Measurements from ENCODE around the gene TSPAN5.
A peak's percentile ranks its signal among the peaks of the same experiment; 100 is the strongest.
"Not testable (repeated sequence)": the region's sequence is repeated elsewhere in the genome, so short reads cannot be mapped to it uniquely, and the experiment has no call there.

The TSPAN5 gene

DNA sequence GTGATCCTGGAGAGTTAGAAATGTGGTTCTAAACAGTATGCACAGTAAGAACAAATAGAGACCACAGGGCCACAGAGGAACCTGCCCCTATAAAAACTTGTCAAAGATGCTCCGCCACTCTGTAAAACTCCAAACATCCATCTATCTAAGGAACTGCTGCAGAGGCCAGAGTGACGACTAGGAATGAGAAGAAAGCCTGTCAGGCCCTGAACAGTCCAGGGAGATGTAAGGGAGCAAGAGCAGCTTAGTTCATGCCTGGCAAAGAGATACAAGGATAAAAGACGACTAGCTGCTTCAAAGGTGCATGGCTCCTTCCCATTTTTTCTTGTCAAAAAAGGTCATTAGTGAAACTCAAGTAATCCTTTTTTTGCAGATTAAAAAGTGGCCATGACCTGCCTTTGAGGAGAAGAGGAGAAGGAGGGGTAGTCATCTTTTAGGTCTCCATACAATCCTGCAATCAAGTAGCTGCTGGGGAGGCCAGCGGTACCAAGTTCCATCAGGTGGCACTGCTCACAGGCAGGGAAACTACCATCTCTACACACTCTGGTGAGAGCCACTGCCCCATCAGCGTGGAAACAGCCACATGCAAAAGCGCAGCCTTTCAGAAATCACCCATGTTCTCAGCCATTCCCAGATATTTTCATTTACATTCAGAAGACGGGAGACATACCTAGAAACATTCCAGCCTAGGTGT lies 162.1 kb downstream of the TSPAN5 start:
- no peak for DNase-seq (ENCODE audit: low read depth)

DNA sequence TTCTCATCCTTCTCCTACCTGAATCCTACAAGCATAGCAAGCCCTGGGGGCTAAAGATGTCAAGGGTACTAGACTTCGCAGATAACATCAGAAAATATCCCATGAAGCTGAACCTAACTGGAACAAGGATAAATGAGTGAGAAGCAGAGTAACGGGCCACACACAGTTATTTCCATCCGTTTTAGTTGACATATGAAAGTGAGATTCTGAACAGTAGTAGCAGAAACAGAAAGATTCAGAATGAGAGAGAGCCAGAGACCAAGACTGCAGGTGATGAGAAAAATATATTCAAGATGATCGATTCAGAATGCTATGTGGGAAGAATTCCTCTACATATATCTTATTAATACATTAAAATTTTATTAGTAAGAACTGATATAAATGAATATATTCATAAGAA lies 165.1 kb downstream of the TSPAN5 start:
- DNase-seq (ENCODE audit: low read depth): no peak

DNA sequence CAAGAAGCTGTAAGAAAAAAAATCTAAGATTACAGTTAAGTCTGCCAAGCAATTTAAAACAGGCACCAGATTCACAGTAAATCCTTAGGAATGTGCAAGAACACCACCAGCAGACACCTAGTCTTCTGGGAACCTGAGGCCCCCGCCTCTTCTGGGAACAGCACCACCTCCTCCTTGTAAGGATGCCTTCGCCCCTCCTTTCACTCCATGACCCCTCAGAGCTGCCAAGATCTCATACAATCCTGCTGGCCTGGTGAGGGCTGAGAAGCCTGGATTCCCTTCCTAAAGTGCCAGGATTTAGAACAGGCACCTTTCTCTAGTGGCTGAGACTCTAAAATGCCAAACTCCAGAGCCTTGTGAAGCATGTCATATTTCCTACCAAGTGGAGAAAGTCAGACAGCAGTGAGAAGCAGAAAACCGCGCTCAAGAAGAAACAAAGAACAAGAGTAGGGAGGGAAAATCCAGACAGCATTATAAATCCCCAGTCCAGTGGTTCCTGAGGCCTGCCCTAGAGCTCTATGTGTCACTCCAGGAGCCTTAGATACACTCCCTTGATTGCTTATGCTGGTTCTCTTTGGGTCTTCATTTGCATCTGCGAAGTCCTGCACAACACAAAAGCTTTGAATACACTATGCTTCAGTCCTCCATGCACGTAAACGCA lies 166.4 kb downstream of the TSPAN5 start:
- DNase-seq (ENCODE audit: low read depth): no peak

DNA sequence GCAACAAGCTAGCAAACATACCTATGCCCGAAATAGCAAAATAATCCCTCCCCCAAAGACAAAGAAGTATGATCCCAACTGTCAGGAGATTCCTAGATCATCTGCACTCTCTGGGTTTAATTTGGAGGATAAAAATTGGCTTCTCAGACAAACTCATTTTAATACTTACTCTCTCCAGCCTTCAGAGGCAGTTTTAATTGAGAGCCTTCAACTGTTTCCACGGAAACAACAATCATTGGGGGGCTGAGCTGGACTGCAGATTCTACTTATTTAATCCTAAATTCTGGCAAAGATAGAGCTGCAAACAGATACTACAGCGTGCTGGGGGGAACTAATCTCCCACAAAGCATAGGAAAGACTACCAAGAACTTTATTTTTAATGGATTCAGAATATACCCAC lies 168.2 kb downstream of the TSPAN5 start:
- DNase-seq (ENCODE audit: low read depth): no peak

DNA sequence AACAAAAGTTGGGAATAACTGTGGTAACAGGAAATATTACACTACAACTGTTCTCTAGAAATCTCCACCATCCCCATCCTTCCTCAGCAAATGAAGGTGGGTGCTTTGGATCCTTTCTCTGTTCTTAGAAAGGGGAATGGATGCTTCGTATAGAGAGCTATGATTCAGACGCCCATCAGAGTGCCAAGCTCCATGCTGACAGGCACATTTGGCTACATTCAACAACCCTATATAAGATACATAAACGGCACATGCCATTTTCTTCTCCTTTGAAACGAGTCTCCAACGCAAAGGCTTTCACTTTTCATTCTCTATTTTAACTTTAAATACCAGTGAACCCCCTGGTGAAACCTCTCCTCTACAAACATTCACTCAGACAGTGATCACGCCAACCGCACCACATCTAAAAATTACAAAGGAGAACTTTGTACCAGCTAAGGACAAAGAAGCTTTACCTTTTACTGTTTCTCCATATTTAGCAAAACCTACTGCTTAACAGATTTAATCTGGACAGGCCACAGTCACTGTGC lies 172.5 kb downstream of the TSPAN5 start:
- no peak for DNase-seq (ENCODE audit: low read depth)

DNA sequence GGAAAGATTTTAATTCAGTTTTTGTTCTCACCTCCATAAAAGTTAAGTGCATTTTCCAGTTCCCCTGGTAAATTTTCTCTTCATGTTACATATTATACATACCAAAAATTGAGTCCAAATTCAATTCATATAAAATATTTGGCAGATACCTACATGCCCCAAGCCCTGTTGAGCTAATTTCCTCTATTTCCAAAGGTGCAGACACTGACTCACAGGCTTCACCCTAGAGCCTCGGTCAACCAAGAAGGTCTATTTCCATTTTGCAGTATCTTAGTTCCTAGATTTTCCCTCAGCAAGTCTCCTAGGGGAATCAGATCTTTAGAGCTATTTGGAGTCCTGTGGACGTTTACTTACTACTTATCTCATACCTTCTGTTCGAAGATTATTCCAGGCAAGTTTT lies 174.4 kb downstream of the TSPAN5 start:
- DNase-seq (ENCODE audit: low read depth): no peak

DNA sequence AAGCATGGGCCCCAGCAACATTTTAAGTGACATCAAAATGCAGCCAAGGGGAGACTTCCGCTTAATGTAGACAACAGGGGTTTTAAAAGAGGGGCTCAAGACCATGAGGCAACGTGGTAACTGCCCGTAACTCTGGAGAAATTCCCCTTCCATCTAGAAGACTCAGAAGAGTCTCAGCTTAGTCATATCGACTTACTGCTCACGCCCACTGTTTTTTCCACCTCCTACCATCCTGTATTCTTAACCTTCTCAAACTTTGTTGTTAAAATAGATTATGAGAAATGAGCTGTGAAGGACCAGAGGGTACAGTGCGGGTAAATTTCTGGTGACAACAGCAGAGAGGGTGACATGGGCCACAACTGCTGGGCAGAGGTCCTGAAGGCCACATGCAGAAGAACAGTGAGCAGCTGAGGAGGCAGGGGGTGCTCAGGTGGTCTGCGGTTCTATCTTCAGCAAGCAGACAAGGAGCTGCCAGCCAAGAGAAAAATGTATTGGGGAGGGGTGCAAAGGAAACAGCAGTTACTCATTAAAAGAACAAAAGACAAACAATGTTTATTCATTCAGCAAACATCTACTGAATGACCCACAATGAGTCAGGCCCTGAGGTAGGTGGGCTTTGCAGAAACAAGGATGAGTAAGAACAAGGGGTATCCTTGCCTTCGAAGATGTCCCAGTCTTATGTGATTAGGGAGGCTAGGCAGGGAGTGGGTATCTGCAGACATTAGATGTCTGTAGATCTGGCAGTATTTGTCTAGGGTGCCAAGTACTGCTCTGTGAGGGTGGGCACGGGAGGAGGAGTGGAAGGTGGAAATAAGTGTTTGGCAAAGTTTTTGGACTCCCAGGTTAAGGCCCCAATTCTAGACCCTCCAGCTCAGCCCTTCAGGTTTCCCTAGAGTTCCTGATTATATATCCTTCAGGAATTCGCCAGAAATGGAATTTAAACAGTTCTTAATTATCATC lies 175.3 kb downstream of the TSPAN5 start:
- DNase-seq (ENCODE audit: low read depth): peak; percentile 49

DNA sequence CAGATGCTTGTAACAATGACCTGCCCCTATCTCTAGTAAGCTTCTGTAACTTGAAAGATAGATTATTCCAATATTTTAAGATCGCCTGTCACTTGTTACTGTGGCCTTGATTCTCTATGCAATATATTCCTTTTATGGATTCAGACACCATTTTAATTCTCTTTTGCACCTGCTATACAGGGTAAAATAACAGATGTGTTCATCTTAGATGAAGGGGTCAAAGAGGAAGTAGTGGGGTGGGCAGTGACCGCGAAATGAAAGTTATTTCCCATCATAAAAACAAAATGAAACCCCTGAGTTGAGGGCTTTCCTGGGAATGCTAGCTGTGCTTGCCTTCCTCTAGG lies 175.9 kb downstream of the TSPAN5 start:
- no peak for DNase-seq (ENCODE audit: low read depth)

DNA sequence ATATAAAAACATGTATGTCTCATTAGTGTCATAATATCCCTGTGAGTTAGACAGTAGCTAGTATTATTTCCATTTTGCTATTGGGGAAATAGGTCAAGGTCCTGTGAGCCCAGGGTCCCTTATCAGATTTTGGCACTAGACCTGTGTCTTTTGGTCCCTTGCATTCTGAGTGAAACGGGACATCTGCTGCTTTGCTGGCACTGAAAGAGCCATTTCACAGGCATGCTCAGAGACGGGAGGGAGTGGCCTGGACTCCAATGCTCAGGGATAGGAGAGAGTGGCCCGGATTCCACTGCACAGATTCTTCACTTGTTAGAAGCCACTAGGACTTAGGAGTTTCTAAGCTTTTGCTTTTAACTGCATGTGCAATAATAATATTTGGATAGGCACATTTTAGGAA lies 177.2 kb downstream of the TSPAN5 start:
- no peak for DNase-seq (ENCODE audit: low read depth)

DNA sequence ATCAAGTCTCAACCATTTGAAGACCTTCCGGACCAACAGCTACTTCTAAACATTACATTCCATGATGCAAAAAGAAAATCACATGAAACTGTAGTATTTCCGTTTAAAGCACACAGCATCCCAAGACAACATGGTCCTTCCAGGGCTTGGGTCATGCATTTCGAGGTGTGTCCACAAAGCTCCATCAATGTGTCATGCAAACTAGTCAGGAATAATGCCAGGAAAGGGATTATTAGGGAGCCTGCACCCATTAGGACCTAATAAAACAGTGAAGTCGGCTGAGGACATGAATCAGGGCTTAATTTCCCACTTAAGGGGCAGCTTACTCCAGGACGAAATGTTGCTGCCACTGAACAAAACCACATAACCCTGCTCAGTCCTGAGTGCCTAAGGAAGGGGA lies 177.9 kb downstream of the TSPAN5 start:
- no peak for DNase-seq (ENCODE audit: low read depth)

DNA sequence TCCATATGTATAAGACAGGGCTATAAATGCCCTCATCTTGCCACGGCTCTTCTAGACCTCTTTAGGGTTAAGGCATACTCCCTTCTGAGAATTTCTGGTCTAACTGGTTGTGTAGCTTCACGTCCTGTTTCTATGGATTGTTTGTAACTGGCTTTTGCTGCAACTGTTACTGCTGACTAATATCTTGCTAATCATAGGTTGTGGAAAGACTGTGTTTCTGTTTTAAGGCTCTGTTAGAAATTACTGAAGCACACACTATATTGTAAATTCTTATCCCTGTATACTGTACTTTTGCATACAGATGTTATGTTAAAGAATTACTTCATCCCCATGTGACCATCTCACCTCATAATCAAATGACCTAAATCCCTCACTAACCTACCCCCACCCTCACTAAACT lies 178.8 kb downstream of the TSPAN5 start:
- not testable (repeated sequence) for DNase-seq (ENCODE audit: low read depth)

DNA sequence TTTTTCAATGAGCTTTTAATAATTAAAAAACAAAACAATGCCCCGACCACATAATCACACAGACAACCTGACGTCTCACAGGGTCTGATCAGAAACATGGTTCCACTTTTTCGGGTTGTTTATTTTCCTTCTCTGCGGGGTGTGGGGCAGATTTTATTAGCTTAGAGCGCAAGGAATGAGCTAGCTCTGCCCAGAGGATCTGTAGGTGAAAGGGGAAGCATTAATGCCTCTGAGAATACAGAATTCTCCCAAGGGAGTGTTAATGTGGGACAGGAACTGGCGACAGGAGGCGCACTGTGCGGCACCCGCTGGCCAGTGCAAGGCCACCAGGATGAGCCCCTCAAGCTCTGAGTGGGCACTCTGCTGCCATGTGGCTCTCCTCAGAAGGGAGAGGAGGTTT lies 181.5 kb downstream of the TSPAN5 start:
- no peak for DNase-seq (ENCODE audit: low read depth)

DNA sequence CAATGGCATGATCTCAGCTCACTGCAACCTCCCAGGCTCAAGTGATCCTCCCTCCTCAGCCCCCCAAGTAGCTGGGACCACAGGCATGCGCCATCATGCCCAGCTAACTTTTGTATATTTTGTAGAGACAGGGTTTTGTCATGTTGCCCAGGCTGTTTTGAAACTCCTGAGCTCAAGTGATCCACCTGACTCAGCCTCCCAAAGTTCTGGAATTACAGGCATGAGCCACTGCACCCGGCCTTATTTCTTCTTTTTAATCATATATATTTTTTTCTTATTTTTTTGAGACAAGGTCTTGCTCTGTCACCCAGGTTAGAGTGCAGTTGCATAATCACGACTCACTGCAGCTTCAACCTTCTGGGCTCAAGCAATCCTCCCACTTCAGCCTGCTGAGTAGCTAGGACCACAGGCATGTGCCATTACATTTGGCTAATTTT lies 184.0 kb downstream of the TSPAN5 start:
- DNase-seq (ENCODE audit: low read depth): no peak

DNA sequence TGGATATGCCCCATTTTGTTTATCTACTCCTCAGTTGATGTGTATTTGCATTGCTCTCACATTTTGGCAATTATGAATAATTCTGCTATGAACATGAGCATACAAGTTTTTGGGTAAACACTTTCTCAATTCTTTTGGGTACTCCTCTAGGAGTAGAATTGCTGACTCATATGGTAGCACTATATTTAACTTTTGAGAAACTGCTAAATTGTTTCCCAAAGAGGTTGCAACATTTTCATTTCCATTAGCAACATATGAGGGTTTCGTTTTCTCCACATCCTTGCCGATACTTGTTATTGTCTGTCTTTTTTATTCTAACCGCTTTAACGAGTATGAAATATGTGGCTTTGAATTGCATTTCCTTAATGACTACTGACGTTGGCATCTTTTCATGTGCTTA lies 185.4 kb downstream of the TSPAN5 start:
- no peak for DNase-seq (ENCODE audit: low read depth)

DNA sequence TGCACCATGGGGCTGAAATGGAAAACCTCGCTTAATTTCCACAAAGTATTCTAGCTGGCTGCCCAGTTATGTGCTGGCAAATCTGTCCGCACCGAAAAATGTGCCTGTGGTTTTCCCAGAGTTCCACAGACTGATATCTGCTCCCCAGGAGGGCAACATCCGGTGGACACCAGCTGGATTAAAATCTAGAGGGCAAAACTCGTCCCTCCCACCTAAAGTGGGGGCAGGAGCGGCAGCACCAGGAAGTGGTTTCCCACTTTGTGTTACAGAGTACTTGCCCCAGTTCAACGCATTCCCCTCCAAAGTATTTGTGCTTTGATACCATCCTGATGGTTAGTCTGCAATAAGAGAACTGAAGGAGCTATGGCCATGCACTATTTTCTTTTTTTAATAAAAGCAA lies 187.6 kb downstream of the TSPAN5 start:
- no peak for DNase-seq (ENCODE audit: low read depth)

DNA sequence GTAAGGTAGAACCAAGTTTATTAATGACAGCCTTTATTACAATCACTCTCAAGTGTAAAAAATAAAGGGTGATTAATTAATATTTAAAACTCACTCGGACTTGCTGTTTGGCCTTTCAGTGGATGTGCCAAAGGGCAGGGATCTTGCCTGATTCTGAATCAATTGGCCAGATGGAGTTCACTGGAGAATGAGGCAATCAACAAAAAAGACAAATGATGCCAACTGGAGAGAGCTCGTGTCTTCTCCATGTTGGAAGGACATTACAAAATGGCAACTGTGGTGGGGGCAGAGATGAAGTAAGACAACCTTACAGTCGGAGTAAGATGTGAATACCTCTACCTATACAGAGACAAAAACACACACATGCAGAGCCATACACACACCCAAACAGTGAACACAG lies 188.0 kb downstream of the TSPAN5 start:
- DNase-seq (ENCODE audit: low read depth): no peak

DNA sequence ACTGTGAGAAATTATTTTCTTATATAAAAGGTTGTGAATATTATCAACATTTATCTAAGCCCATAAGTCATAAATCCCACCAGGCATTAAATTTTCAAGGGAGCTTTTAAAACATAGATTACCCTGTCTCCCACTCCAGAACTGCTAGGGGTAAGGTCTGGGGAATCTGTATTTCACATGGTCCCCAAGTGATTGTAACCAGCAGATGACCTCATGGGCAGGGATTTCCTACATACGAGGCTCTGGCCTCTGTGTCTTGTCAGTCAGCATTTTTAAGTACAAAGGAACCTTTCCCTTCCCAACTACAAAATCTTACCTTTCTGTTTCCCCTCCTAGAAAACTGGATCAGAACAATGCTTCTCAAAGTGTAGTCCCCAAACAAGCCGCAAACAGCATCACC lies 188.6 kb downstream of the TSPAN5 start:
- no peak for DNase-seq (ENCODE audit: low read depth)

DNA sequence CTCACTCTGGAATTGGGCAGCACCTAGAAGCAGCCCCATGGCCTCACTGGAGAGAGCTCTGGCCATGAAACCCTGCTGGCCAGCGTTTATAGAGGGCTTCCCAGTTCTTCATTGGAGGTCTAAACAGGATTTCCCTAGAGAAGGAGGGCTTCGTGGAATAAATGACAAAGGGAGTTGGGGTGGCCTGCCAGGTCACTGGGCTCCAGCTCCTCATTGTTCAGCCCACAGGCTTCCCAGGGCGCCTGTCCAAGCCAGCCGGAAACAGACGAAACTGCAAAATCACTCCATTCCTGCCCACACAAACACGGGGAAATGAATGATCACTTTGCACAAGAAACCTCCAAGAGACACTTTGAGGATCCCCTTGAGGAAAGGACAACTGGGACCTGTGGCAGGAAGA lies 189.7 kb downstream of the TSPAN5 start:
- DNase-seq (ENCODE audit: low read depth): no peak

DNA sequence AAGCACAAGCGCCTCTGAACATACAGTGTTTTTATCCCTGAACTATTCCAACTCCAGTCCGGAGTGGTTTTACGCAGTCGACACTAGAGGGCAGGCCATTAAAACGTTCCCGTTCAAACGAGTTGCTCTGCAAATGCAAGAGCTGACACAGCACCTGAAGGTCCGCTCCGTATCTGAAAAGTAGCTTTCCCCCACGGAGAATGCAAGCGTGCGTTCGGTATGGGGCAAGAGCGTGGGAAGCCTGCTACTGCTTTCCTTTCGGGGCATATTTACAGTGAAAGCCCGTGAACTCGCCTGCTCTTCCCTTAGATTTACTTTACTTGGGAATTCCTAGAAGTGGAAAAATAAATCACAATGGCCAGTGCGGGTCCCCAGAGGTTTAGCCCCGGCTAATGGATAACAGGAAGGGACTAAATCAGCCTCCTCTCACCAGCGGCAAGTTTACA lies 190.8 kb downstream of the TSPAN5 start:
- DNase-seq (ENCODE audit: low read depth): peak; percentile 69

DNA sequence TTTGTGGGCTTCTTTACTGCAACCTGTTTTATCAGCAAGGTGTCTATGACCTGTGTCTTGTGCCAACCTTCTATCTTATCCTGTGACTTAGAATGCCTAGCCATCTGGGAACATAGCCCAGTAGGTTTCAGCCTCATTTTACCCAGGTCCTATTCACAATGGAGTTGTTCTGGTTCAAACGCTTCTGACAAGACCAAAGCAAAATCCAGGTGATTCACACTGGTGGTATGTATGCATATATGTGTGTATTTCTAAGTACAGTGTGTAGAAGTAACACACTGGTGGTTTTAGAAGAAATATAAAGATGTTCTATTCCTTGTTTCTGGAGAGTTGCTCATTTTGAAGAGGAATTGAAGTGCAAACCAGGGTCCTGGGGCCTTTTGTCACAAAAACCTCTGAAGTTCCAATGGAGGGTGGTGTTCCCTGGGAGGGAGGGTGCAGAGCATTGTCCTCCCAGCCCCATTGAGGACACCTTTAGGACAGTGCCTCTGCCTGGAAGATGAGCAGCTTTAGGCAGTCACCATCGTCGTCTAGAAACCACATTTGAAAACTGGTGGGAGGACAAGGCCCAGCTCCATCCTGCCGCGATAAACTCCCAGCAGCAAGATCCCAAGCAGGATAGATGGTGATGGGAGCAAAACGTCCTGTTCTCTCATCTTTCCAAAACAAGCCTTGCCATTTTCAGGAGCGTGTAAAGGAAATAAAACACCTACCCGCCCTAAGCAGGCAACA lies 191.4 kb downstream of the TSPAN5 start:
- DNase-seq (ENCODE audit: low read depth): no peak

DNA sequence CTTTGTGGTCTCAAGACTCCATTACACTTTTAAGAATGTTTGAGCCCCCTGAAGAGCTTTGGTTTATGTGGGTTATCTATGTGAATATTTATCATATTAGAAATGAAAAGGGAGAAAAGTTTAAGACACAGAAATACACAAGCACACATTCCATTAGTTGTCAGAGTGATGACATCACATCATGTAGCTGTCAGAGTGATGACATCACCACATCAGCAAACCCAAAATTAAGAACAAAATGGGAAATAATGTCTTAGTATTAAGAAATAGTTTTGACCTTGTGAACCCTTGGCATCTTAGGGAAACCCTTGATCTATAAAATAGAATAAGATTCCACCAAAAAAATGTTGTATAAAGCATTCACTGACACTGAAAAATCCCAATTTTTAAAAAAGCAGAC lies 195.9 kb downstream of the TSPAN5 start:
- DNase-seq (ENCODE audit: low read depth): no peak

All from stimulated activated CD4-positive, alpha-beta T cell treated with anti-CD3 and anti-CD28 coated beads, Interleukin-2, amount 100 ng/mL, for 4 hours (primary cell).